Hepatocyte (in vitro differentiated cells): Measurements from ENCODE around the gene NLRC3.

Source experiments
- CTCF ChIP-seq: fragments of 200-600 bp; sonication (generic); IDR thresholded peaks from 2 replicates; pipeline ENCODE4 v1.5.1; 2016; ENCODE audit warnings: antibody characterized with exemption, mild to moderate bottlenecking; ENCODE audit not compliant: poor library complexity
- EZH2 ChIP-seq: fragments of 200-600 bp; sonication (generic); IDR thresholded peaks from 2 replicates; pipeline ENCODE4 v1.6.1; 2016; ENCODE audit warnings: antibody characterized with exemption, mild to moderate bottlenecking, borderline replicate concordance

- no peak for TF ChIP-seq CTCF
- no peak for TF ChIP-seq EZH2
Measured at GRCh38 chr16:3496386-3496785, 80.8 kb downstream of the NLRC3 start.
